HPDE6-E6E7 (cell line): ENCODE data around the gene MRPL36.
"Not testable (repeated sequence)": the region's sequence is repeated elsewhere in the genome, so short reads cannot be mapped to it uniquely, and the experiment has no call there.

Experiments used
- DNase-seq: peaks from one replicate; pipeline ENCODE4 v3.0.0; 2011; ENCODE audit warnings: missing footprints; ENCODE audit errors: extremely low spot score

MRPL36 gene

DNA sequence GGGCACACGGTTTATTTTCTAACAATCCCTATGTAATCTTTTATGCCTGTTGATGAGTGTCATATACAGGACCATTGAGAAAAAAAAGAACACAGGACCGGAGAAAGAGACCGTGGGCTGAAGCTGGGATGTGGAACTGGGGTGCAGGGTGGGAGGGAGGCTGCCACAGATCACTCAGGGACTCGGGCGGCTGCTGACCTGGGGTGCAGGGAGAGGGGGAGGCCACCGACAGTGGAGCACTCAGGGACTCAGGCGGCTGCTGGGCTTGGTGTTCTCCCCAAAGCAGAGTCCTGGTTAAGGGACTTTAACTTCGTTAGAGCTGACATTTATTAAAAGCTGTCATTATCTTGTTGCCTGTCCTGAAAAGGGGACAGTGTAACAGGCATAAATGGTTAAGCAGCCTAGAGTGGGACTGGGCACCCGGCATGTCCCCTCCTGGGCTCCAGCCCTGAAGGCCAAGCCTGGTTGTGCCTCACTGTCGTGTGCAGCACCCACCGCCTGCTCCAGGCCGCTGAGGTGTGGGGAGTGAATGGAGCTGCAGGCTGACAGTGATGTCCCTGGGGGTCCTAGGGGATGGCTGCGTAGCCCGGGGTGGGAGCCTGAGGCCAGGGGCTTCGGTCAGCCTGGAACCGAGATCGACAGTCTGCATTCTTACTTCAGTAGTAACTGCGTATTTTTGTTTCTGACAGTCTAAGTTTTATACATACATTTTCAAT, 15.6 kb upstream of the MRPL36 start:
- DNase-seq: no peak

DNA sequence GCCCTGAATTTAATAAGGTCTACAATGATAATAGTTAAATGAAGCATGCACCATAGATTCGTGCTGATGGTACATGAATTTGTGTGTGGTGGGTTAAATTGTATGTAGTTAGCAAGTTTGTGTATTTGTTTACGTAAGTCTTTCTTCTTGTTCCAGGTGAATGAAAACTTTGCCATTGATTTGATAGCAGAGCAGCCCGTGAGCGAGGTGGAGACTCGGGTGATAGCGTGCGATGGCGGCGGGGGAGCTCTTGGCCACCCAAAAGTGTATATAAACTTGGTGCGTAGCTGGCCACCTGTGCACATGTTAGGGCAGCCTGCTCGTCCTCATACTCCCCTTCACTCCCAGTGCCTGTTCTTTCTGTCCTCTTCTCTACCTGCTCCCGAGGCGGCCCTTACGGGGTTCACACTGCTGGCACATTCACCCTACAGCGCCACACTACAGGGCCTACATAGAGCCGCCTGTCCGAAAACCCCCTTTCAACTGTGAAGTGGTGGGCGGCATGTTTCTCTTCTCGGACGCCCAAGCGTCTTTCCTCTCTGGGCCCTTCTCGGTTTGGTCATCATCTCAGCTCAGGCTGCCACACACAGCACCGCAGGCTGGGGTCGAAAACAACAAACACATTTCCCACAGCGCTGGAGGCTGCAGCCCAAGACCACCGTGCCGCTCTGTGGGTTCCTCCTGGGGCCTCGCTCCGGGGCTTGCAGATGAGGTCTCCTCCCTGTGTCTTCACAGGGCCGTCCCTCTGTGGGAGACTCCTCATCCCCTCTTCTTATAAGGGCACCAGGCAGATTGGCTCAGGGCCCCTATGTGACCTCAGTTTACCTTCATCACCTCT, 14.8 kb upstream of the MRPL36 start:
- DNase-seq: no peak

DNA sequence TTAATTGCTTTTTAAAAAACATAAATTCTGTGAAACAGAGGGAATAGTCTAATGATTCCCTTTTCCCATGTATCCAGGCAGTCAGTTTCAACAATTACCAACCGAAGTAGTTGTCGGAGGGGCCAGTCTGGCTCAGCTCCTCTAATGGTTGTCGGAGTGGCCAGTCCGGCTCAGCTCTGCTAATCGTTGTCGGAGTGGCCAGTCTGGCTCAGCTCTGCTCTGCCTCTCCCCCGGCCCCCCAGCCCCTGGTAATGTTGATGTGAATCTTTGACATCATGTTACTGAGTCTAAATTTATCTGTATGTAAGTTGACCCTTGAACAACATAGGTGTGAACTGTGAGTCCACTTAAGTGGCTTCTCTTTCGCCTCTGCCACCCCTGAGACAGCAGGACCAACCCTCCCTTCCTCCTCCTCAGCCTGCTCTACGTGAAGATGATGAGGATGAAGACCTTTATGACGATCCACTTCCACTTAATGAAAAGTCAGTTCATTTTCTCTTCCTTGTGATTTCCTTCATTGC, 11.0 kb upstream of the MRPL36 start:
- DNase-seq: no peak

DNA sequence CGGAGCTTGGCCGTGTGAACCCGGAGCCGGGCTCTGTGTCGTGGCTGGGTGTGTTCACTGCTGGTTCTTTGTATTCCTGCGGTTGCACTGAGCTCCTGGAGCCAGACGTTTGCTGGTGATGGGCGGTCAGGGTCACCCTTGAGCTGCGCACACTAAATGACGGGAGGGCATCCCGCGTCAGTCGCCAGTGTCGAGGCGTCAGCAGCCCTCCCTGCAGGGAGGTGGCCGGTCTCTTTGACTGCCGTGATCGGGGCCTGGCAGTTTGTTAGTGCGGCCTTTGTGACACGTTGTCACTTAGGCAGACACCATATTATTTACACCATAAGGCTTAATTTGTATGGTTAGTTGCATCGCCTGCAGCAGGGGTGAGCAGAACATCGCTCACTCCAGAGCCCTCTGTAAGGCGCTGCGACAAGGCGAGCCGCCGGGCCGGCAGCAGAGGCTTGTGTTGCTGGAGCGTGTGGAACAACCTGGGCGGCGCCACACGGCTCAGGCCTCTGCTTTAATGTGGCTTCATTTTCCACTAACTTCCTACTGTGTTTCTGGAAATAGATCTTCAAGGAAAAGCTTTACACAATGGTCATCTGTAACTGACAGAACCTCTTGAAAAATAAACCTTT, 9.9 kb upstream of the MRPL36 start:
- no peak for DNase-seq

DNA sequence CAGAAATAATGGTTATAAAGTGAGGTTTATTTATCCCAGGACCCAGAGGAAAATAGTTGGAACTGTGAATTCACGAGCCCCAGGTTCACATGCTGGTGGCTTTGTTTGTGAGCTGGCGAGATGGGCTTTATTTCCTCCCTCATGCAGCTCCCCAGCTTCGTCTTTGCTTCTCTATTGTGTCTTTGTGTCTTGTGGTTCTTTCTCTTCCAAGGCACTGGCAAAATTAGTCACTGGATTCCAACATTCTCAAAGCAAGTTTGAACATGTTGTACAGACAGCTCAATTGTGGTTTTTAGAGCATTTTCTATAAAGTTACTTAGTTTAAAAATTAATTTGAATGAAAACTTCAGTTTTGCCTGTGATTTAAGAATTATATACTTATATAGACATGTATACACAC, 8.8 kb upstream of the MRPL36 start:
- peak; percentile 77 for DNase-seq

DNA sequence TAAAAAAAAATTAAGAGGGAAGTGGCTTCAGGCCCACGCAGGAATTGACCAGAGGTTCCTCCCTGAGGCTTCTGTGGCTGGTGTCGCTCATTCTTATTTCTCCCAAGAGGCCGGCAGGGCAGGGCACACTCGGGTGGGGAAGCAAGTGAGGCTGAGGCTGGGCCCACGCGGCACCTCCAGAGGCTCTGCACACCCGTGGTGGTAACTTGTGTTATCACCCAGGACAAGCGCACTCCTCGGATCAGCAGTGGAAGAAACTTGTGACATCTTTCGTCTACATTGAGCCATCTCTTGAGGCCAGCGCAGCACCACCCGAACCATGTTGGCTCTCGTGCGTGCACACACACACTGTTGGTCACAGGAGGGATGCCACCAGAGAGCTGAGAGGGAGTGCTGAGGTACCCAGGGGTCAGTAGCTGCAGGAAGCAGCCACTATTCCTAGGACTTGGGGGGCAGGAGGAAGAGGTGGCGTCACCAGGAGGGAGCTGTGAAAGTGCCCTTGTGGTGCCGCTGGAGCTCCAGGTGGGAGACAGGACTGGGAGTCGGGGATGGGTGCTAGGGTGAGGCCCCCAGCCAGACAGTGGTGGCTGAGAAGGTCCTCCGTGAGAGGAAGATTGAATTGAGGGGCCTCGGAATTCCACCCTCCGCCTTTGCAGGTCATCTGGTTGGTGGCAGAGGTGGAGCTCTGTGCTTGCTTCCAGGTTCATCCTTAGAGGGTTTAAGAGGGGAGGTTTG, 8.0 kb upstream of the MRPL36 start:
- DNase-seq: no peak

DNA sequence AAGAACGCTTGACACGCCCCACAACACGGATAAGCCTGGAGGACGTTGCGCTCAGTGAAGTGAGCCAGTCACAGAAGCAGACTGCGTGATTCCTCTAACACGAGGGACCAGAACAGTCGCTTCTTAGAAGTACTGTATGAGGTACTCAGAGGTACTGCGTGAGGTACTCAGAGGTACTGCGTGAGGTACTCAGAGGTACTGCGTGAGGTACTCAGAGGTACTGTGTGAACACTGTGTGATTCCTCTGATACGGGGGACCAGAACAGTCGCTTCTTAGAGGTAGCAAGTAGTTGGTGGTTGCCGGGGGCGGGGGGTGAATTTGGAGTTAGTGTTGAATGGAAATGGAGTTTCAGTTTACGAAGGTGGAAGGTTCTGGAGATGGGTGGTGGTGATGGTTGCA, 7.3 kb upstream of the MRPL36 start:
- DNase-seq: no peak

DNA sequence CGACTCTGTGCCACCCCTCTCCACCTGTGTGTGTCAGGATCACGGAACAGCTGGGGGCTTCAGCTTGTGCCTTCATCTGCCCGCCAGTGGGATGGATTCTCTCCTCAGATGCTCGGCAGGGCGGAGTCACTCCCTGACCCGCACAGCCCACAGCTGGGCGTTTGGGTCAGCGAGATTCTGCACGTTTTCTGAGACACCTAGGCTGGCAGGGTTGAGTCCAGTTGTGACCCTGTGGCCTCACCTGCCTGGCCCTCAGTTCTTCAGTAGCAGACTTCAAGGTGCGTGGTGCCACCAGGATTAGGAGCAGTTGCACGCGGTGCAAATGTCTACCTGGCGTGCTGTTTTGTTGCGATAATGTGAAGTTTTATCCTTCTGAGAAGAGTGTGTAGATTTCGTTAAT, 6.6 kb upstream of the MRPL36 start:
- no peak for DNase-seq

DNA sequence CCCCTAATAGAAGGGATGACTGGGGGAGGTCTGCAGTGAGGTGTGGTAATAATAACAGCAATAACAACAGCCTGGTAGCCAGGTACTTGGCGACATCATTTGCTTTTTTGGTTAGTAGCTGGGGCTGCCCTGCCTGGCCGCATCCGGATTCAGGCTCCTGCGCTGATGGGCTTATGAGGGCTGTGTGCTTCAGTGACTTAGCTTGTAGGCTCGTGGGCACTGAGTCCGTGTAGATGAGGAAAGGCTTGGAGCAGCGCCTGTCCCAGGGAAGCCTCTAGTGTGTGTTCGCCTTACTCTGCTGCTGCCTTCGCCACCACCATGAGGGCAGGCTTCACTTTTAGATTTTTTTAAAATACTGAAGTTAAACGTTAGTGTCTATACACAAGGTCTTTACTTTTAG, 6.1 kb upstream of the MRPL36 start:
- no peak for DNase-seq

DNA sequence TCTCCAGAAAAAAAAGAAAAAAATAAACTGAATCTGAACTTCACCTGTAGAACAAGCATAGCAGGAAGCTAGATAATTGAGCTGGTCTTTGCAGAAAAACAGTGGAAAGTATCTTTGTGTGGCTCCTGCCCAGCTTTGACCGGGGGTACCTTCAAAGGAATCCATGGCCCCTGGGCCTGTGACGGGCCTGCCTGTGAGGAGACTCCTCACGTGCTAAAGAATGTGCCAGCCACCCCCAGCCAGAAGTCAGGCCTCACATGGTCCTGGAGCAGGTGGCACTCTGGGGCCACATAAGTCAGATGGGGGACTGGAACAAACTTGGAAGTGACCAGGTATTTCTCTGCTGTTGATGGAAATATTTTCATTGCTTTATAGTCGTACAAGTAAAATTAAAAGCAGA, 5.7 kb upstream of the MRPL36 start:
- DNase-seq: no peak

DNA sequence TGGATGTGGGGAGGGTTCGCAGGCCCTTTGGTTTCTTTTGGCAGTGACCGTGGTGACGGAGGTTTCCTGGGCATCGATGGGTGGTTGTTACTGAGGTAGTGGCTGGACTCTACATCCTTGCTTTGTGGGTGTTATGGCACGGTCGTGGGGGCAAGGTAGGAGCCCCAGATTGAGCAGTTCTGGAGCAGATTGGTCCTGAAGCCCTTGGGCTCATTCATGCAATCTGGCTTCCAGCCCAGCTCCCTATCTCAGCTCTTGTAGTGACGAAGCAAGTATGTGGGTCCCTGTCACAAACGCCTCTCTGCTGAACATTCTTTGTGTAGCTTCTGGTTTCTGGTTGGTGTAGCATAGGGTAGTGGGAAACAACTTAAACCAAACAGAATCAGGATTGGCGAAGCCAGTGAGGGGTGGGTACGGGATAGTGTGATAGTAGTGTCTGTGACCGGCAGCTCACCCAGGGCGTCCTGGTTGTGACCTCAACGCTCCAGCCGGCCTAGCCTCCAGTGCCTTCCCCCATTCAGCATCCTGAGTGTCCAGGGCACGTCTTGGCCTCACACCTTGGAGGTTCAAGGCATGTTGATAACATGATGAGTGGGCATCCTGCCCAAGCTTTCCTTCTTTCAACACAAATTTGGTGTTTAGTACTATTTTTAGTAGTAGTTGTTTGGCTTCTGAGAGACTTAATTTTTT, 4.5 kb upstream of the MRPL36 start:
- DNase-seq: no peak

DNA sequence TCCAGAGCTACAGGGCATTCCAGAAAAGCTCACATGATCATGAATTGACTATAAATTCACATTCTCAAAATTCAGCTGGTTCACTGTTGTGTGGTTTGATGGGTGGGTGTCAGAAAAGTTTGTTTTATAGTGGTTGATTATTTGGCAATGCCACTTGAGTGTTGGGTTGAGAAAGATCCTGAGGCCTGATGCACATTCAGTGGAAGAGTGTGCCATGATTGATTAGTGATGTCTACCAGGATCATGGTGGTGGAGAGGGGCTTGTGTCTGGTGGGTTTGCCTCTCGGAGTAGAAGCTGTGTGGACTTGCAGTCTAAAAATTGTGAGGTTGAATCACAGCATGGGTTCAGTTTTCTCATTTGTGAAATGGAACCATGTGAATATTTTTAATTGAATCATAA, 3.6 kb upstream of the MRPL36 start:
- no peak for DNase-seq

DNA sequence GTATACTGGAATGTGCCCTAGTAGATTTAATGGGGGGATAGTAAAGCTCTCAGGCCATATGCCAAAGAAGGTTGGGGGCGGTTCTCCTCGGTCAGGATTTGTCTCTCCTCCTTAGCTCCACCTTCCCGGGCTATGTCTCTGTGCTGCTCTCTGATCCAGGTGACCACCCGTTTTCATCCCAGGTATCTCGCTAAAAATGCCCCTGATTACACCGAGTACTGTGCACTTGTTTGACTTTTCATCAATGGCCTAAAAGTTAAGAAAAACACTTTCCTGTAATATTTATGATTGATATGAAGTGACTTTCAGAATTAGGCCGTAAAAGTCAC, 2.3 kb upstream of the MRPL36 start:
- no peak for DNase-seq

DNA sequence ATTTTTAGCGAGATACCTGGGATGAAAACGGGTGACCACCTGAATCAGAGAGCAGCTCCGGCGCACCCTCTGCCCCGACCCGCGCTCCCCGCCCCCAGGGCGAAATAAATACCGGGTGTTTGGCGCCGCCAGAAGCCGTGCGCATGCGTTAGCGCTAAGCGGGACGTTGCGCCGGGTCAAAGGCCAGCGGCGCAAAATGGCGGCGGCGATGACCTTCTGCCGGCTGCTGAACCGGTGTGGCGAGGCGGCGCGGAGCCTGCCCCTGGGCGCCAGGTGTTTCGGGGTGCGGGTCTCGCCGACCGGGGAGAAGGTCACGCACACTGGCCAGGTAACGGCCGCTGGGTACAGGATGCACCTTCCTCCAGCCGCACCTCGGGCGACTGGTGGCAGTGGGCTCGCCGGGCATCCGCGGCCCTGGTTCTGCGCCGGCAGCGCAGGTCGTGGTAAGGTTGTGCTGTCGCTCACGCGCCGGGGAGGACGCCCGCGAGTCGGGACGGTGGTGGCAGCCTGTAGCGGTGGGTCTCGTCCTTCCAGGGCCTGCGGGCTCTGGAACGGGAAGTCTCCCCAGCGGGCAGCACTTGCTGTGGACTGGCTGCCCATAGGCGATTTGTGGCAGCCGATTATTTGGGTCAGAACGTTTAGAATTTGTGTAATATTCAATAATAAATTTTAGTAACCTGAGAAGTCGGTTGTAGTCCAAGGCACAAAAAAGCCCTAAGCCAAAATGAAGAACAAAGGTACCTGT, 1.8 kb upstream of the MRPL36 start, which contains the start of gene NDUFS6:
Gene NDUFS6 (plus strand): TSS at position 186 of the 745 bp plus-strand sequence. CDS start 11 bp downstream, at position 197.
- DNase-seq: no peak

DNA sequence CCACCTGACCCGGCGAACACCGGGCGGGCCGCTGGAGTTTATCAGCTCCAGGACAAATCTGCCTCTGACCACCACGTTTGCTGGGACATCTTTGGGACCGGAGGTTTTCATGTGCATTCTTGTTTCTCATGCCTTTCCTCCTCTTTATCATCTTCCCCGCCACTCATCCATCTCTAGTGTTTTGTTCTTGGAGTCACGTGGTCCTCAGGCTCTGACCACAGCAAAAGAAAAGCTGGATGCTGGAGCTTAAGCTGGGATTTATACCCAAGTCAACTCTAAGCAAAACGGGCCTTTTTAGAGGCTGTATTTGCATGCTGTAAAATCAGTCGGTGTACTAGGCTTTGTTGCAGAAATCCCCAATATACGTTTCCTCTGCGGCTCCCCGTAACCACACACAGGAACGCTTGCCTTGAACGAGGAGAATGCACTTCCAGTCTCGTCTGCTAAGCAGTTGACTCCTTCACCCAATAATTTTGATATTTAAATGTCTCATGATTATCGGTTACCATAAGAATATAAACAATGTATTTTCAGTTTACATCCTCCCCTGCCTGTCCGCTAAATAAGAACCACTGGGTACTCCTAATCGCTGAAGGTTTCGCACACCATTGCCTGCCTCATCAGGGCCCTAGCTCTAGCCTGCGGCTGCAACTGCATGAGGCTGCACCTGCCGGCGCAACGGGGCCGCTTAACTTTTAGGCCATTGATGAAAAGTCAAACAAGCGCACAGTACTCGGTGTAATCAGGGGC, 1.0 kb upstream of the MRPL36 start:
- DNase-seq: no peak

DNA sequence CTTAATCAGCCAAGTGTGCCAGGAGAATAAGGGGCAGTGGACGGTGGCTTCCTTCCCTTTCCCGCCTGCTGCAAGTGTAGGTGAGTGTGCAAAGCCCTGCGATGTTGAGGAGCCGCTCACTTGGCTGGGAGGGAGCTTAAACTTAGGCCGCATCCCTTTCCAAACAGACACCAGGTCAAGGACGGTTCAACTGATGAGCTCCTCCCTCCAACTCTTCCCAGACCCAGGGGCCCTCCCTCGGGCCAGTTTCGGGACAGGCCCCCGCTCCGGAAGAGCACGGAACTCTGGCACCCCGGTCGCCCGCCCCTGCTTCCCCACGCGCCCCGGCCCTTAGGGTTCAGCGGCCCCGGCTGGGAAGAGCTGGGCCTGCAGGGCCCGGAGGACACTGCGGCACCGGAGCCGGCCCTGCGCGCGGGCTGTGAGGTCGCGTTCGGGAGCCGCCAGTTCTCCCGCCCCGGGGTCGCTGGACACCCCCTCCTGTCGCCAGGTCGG, 481 bp downstream of the MRPL36 start:
- DNase-seq: no peak

DNA sequence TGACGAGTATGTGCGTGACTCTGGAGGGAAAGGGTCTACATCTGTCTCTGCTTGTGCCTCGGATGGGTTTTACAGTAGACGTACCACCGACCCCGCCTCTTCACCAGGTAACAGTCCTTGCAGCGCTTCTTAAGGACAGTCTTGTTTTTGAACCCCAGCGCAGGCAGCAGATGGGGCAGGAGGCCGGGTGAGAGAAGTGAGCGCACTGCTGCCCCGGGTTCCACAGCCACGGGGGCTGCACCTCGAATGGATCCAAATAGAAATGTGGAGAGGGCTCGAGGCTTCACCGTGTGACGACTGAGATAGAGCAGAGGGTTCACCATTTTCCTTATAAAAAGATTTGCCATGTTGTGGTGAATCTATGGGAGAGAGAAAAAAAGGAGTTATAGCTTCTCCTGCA, 1.0 kb downstream of the MRPL36 start:
- DNase-seq: not testable (repeated sequence)

DNA sequence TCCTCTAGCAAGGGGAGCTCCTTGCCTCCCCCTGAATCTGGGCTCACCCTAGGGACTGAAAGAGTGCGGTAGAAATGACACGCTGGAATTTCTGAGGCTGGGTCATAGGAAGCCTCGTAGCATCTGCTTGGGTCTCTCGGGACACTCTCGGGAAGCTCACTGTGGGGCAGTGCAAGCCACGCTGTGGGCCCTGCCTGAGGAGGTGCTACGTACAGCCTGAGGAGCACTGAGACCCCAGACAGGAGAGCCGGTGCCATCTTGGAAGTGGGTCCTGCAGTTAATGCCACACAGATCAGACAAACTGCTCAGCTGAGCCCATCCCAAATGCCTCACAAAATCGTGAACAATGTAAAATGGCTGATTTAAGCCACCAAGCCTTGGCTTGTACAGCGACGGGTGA, 1.8 kb downstream of the MRPL36 start:
- no peak for DNase-seq

DNA sequence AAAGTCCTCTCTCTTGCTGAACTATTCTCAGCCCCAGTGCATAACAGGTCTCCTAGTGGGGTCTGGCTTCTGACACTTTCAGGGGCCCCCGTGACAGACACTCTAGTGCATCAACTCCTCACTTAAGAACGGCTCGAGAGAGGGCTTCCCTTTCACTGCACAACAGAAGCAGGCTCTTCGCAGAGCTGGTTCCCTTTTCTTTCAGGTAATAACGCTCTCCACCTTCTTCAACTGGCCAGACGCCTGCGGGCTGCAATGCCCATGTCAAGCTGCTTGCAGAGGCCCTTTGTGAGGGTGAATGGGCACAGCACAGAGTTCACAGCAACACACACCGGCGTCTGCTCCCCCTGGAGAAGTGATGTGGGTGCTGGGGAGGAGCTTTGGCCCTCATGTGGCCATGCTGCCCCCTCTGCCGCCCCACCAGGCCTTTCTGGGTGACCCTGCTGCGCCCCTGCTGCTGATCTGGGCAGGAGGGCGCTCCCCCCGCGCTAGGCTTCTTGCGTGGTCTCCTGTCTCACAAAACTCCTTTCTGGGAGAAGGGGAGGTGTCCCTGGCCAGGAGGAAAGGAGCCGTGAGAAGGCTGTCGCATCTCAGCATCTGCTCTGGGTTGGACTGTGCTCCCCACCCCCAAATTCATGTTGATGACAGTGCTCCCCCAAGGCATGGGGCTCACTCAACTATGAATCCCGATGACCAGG, 2.4 kb downstream of the MRPL36 start:
- DNase-seq: no peak
